Stimulated activated CD8-positive, alpha-beta memory T cell treated with anti-CD3 and anti-CD28 coated beads, Interleukin-7, amount 100 ng/mL, for 24 hours (primary cell): ENCODE data around the gene NRARP.
"Not testable (repeated sequence)": the region's sequence is repeated elsewhere in the genome, so short reads cannot be mapped to it uniquely, and the experiment has no call there.

Experiments used
- DNase-seq: peaks from one replicate; pipeline ENCODE4 v3.0.0-alpha.2; 2020; ENCODE audit warnings: low read depth

NRARP gene

DNA sequence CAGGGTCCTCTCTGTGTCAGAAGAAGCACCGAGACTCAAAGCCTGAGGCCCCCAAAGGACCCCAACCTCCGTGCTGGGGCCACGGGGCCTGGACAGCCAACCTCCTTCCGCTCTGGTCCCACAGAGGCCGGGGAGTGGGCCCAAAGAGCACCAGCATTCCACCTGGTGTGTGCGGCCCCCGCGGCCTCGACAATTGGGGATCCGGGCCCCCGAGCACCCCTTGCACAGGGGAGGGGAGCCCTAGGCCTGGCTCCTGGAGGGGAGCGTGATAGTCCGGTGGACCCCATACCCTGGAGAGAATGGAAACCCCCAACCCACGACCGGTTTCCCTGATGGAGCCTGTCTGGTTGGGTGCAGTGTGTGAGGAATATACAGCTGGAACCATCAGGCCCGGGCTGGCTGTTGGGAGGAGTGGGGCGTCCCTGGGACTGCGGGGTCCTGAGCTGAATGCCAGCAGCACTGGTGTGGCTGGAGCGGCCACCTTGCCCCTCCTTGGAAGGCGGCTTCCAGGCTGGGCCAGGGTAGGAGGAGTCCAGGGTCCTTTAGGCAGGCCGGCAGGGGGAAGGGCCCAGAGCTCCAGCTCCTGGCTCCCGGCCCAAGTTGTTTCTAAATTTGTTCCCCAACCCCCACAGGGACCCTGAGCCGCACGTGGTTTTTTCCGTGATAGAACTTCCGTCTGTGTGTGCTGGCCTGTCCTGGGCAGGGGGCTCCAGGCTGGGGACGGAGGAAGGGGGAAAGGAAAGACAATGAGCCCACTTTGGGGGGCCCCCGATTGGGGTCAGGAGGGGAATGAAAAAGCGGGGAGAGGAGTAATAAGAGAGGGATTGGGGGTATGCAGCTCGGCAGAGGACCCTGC lies 25.4 kb downstream of the NRARP start:
- DNase-seq: no peak

GRCh38 chr9:137275588-137276472 lies 26.2 kb downstream of the NRARP start:
- no peak for DNase-seq

DNA sequence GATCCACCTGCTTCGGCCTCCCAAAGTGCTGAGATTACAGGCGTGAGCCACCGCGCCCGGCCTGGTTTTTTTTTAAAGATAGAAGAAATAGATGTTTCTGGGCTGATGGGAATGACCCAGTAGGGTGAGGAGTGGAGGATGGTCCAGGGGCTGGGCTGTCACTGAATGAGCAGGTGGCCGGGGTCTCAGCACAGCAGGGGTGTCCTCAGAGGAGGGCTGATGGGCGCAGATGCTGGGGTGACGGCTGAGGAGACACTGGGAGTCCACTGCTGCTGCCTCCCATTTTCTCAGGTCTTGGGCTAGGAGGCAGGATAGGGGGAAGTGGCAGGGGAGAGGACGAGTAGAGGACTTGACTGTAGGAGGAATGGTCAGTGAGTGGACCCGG lies 26.9 kb downstream of the NRARP start:
- DNase-seq: no peak

- no peak for DNase-seq
Measured at GRCh38 chr9:137273611-137274320, 28.3 kb downstream of the NRARP start.

DNA sequence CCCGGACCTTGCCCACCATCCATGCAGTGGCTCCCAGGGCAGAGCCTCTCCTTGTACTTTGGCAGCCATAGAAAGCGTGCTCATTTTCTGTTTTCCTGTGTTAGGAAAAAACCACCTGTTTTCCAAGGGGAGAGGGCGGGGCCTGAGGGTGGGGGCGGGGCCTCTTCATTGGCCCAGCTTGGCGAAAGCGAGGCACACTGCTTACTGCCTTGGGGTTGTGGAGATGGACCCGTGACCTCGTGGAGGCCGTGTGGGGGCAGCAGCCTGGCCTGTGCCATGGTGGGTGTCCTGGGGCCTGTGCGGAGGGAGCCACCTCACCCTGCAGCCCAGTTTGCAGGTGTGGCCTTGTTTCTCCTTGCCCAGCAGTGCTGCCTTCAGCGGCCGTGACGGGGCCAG lies 29.0 kb downstream of the NRARP start:
- DNase-seq: no peak

GRCh38 chr9:137272241-137273094 lies 29.6 kb downstream of the NRARP start:
- DNase-seq: no peak

GRCh38 chr9:137271696-137272076 lies 30.4 kb downstream of the NRARP start:
- DNase-seq: no peak

- no peak for DNase-seq
Measured at GRCh38 chr9:137270929-137271695, 31.0 kb downstream of the NRARP start.

GRCh38 chr9:137269231-137269772 lies 32.8 kb downstream of the NRARP start:
- DNase-seq: no peak

- no peak for DNase-seq
Measured at GRCh38 chr9:137268538-137269201, 33.4 kb downstream of the NRARP start.

GRCh38 chr9:137267933-137268355 lies 34.1 kb downstream of the NRARP start:
- DNase-seq: no peak

GRCh38 chr9:137266585-137267453 lies 35.3 kb downstream of the NRARP start:
- DNase-seq: no peak

GRCh38 chr9:137266162-137266527 lies 35.9 kb downstream of the NRARP start:
- no peak for DNase-seq

- DNase-seq: no peak
Measured at GRCh38 chr9:137265496-137266161, 36.4 kb downstream of the NRARP start.

DNA sequence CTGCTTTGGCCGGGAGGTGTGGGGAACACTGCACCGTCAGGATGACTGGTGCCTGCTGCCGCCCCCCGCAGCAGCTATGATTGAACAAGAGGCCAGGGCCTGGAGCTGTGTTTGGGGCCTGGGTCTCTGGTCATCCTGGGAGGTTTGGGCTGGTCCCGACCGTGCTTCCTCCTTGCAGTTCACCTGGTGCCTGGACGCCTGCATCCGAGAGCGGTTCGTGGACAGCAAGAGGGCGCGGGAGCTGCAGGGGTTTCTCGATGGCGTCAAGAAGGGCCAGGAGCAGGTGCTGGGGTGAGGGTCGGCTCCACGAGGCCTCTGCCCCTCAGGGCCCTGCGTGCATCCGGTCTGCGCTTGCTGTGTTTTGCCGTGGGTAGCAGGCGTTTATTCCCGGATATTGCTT lies 38.0 kb downstream of the NRARP start:
- no peak for DNase-seq

DNA sequence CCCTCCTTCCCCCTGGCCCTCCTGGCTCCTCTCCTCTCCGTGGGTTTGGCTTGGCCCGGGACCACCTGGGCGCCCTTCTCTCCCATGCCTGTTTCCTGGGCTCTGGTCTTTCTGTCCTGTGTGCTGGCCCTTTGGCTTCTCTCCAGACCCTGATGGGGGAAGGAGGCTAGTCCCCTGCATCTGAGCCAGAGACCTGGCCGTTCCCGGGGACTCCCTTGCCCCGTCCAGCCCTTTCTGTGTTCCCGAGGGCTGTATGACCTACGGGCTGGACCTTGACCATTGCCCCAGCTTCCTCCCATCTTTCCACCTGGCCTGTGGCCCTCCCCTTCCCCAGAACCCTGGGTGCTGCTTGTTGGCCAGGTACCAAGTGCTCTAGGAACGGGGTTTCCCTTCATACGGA lies 38.6 kb downstream of the NRARP start:
- no peak for DNase-seq

GRCh38 chr9:137262909-137263285 lies 39.2 kb downstream of the NRARP start:
- DNase-seq: no peak

DNA sequence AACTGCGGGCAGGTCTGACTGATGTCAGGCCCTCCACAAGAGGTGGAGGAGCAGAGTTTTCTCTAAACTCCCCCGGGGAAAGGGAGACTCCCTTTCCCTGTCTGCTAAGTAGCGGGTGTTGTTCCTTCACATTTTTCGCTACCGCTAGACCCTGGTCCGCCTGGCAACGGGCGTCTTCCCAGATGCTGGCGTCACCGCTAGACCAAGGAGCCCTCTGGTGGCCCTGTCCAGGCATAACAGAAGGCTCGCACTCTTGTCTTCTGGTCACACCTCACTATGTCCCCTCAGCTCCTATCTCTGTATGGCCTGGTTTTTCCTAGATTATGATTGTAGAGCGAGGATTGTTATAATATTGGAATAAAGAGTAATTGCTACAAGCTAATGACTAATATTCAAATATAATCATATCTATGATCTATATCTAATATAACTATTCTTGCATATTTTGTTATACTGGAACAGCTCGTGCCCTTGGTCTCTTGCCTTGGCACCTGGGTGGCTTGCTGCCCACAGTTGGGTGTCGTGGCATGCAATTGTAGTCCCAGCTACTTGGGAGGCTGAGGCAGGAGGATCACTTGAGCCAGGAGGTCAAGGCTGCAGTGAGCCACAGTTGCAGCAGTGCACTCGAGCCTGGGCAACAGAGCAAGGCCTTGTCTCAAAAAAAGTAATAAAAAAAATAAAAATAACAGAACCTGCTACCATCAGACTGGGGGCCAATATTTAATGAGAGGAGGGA lies 39.7 kb downstream of the NRARP start:
- not testable (repeated sequence) for DNase-seq
